Stimulated activated CD4-positive, alpha-beta T cell treated with anti-CD3 and anti-CD28 coated beads, Interleukin-12 subunit alpha, Interleukin-12 subunit beta, amount 100 ng/mL, for 48 hours (primary cell): ENCODE results near the gene SMARCA4.
"Not testable (repeated sequence)": the region's sequence is repeated elsewhere in the genome, so short reads cannot be mapped to it uniquely, and the experiment has no call there.

ENCODE experiments used
- DNase-seq, 3 donors: peaks; one replicate each; pipeline ENCODE4 v3.0.0-alpha.2; 2020; ENCODE audit warnings: low read depth in 2 of 3, low spot score in 1 of 3

Gene SMARCA4

GRCh38 chr19:11092181-11092538 is 131.3 kb downstream of the SMARCA4 start:
- DNase-seq, result no peak

- no peak for DNase-seq
Observed at GRCh38 chr19:11093689-11094238, 132.9 kb downstream of the SMARCA4 start.

GRCh38 chr19:11094520-11094894 is 133.7 kb downstream of the SMARCA4 start:
- no peak for DNase-seq

GRCh38 chr19:11096210-11096841 is 135.5 kb downstream of the SMARCA4 start:
- no peak for DNase-seq

- not testable (repeated sequence) for DNase-seq
Observed at GRCh38 chr19:11097367-11097766, 136.5 kb downstream of the SMARCA4 start.

GRCh38 chr19:11098327-11098726 is 137.5 kb downstream of the SMARCA4 start:
- no peak for DNase-seq

GRCh38 chr19:11098861-11099260 is 138.0 kb downstream of the SMARCA4 start:
- no peak for DNase-seq

GRCh38 chr19:11100049-11100448 is 139.2 kb downstream of the SMARCA4 start:
- no peak for DNase-seq

GRCh38 chr19:11101057-11101456 is 140.2 kb downstream of the SMARCA4 start:
- no peak for DNase-seq

- no peak for DNase-seq
Observed at GRCh38 chr19:11102944-11103343, 142.1 kb downstream of the SMARCA4 start.

GRCh38 chr19:11103667-11104066 is 142.8 kb downstream of the SMARCA4 start:
- DNase-seq, result not testable (repeated sequence)

GRCh38 chr19:11105014-11105636 is 144.3 kb downstream of the SMARCA4 start:
- DNase-seq, result no peak

- DNase-seq, result no peak
Observed at GRCh38 chr19:11106477-11106876, 145.6 kb downstream of the SMARCA4 start.

GRCh38 chr19:11108746-11109145 is 147.9 kb downstream of the SMARCA4 start:
- no peak for DNase-seq

- no peak for DNase-seq
Observed at GRCh38 chr19:11111117-11111770, 150.4 kb downstream of the SMARCA4 start.

GRCh38 chr19:11111771-11112144 is 150.9 kb downstream of the SMARCA4 start:
- no peak for DNase-seq
